Measurements from ENCODE around the gene SNW1.

DNA sequence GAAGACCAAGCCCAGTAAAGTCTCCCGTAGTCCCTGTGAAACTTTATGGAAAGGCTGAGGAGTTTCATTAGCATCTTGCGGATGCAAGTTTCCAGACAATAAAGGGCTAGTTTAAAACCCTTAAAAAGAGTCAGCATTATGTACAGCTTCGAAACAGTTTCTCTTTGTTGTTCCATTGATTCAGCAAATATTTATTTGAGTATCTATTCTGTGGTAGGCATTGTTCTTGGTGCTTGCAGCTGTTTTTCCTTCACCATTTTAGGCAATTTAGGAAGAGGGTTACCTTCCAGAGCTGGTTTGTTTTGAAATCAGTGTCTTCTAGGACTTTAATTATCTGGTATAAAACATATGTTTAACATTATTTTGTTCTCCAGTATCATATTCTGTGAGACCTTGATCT lies 51.5 kb downstream of the SNW1 start:
- TF ChIP-seq, protein P1, sequence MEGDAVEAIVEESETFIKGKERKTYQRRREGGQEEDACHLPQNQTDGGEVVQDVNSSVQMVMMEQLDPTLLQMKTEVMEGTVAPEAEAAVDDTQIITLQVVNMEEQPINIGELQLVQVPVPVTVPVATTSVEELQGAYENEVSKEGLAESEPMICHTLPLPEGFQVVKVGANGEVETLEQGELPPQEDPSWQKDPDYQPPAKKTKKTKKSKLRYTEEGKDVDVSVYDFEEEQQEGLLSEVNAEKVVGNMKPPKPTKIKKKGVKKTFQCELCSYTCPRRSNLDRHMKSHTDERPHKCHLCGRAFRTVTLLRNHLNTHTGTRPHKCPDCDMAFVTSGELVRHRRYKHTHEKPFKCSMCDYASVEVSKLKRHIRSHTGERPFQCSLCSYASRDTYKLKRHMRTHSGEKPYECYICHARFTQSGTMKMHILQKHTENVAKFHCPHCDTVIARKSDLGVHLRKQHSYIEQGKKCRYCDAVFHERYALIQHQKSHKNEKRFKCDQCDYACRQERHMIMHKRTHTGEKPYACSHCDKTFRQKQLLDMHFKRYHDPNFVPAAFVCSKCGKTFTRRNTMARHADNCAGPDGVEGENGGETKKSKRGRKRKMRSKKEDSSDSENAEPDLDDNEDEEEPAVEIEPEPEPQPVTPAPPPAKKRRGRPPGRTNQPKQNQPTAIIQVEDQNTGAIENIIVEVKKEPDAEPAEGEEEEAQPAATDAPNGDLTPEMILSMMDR (conservative IDR thresholded peaks at IDR 0.05; ENCODE audit: low read depth, low read length) = no peak
- no peak for TF ChIP-seq EZH2 (IDR thresholded peaks at IDR 0.05; ENCODE audit: borderline replicate concordance, low read depth, low read length, poor library complexity, severe bottlenecking)

Measured in A673 (cell line).